Progenitor cell of endocrine pancreas (in vitro differentiated cells): ENCODE data around the gene FGF3. TPM values are rescaled to one million over a fixed set of nuclear protein-coding genes. Genes with fewer than 3 reads are reported as not detected.

Source experiments
- DNase-seq: peaks from one replicate; pipeline ENCODE4 v3.0.0; 2021; ENCODE audit warnings: low spot score; ENCODE audit not compliant: unreplicated experiment
- H3K27ac Mint-ChIP-seq: 2 replicates; pipeline ENCODE4 v1.8.0; 2021; ENCODE audit warnings: mild to moderate bottlenecking, moderate library complexity, mixed read lengths
- H3K27me3 Mint-ChIP-seq: 2 replicates; pipeline ENCODE4 v1.8.0; 2021; ENCODE audit warnings: mixed read lengths
- H3K36me3 Mint-ChIP-seq: 2 replicates; pipeline ENCODE4 v1.8.0; 2022; ENCODE audit warnings: mixed read lengths; ENCODE audit not compliant: insufficient read depth
- H3K4me1 Mint-ChIP-seq: 2 replicates; pipeline ENCODE4 v1.8.0; 2021; ENCODE audit warnings: low read depth, mixed read lengths
- H3K4me3 Mint-ChIP-seq: 2 replicates; pipeline ENCODE4 v1.8.0; 2021; ENCODE audit warnings: low read depth, mild to moderate bottlenecking, moderate library complexity, mixed read lengths
- H3K9me3 Mint-ChIP-seq: 2 replicates; pipeline ENCODE4 v1.8.0; 2021; ENCODE audit warnings: low read depth, mixed read lengths
- CTCF ChIP-seq: fragments of 200-600 bp; sonication (generic); IDR thresholded peaks from one replicate; pipeline ENCODE4 v1.5.0; 2021; ENCODE audit warnings: antibody characterized with exemption, mild to moderate bottlenecking; ENCODE audit not compliant: unreplicated experiment
- total RNA-seq: library from RNA; stranded (reverse); gene quantifications from 2 replicates; pipeline ENCODE4 v1.2.1, GENCODE V29; 2021

Gene FGF3
- total RNA-seq, 1 donor from 2014 or later: not detected

- Mint-ChIP-seq H3K4me3 (no peak overlapping the region), H3K27me3 (peaks cover 30% of the 10 kb centered on the region), H3K27ac (no peak overlapping the region), H3K36me3 (no peaks in the 10 kb centered on the region), H3K9me3 (no peaks in the 10 kb centered on the region), H3K4me1 (peaks cover 4% of the 10 kb centered on the region)
- no peak for TF ChIP-seq CTCF
- DNase-seq: no peak
Measured at GRCh38 chr11:69808667-69809086, 10.5 kb downstream of the FGF3 start.

GRCh38 chr11:69807106-69807815 is 12.0 kb downstream of the FGF3 start:
- no peak for DNase-seq
- Mint-ChIP-seq H3K9me3 (no peaks in the 10 kb centered on the region), H3K4me1 (peaks cover 4% of the 10 kb centered on the region), H3K4me3 (no peak overlapping the region), H3K27ac (no peak overlapping the region), H3K27me3 (peaks cover 27% of the 10 kb centered on the region), H3K36me3 (no peaks in the 10 kb centered on the region)
- TF ChIP-seq CTCF: no peak

GRCh38 chr11:69804769-69805508 is 14.3 kb downstream of the FGF3 start:
- no peak for TF ChIP-seq CTCF

GRCh38 chr11:69803604-69804218 is 15.5 kb downstream of the FGF3 start:
- Mint-ChIP-seq H3K27ac (no peak overlapping the region), H3K9me3 (no peaks in the 10 kb centered on the region), H3K36me3 (no peaks in the 10 kb centered on the region), H3K4me1 (no peaks in the 10 kb centered on the region), H3K4me3 (no peak overlapping the region), H3K27me3 (peaks cover 21% of the 10 kb centered on the region)
- TF ChIP-seq CTCF: no peak
- DNase-seq: no peak

More at GRCh38 chr11:69804769-69805508, 14.3 kb downstream of the FGF3 start:
- H3K27ac Mint-ChIP-seq: no peak overlapping the region
- H3K4me1 Mint-ChIP-seq: no peaks in the 10 kb centered on the region
- H3K36me3 Mint-ChIP-seq: no peaks in the 10 kb centered on the region
- no peak for DNase-seq
- H3K4me3 Mint-ChIP-seq: no peak overlapping the region
- H3K27me3 Mint-ChIP-seq: peaks cover 27% of the 10 kb centered on the region
- no peaks in the 10 kb centered on the region for H3K9me3 Mint-ChIP-seq

GRCh38 chr11:69803022-69803421 is 16.2 kb downstream of the FGF3 start:
- DNase-seq: no peak
- Mint-ChIP-seq H3K36me3 (no peaks in the 10 kb centered on the region), H3K27ac (no peak overlapping the region), H3K4me3 (no peak overlapping the region), H3K4me1 (no peaks in the 10 kb centered on the region), H3K9me3 (no peaks in the 10 kb centered on the region), H3K27me3 (peaks cover 15% of the 10 kb centered on the region)
- no peak for TF ChIP-seq CTCF
